Natural killer cell (primary cell): ENCODE measurements around the gene NUDC. TPM values are rescaled to one million over a fixed set of nuclear protein-coding genes. Genes with fewer than 3 reads are reported as not detected.

Experiments
- ATAC-seq, 3 donors: fragments of 150-1000 bp in 2 of 3; fragments of 200-7000 bp in 1 of 3; cut with Tn5 transposase; 1 replicate in 1 of 3; 2 replicates in 2 of 3; pipeline ENCODE4 v1.10.0; 2021; ENCODE audit warnings: mild to moderate bottlenecking in 2 of 3, moderate library complexity in 2 of 3
- DNase-seq, 2 donors: peaks; one replicate each; pipeline versions ENCODE4 v3.0.0 to v3.0.0-alpha.2; 2013 to 2021; ENCODE audit warnings: mixed read lengths in 1 of 2
- H3K27ac ChIP-seq: one replicate; pipeline ENCODE4 v1.5.1; 2013; ENCODE audit warnings: mild to moderate bottlenecking, low read length
- H3K27me3 ChIP-seq: one replicate; pipeline ENCODE4 v1.6.1; 2013; ENCODE audit warnings: low read length; ENCODE audit not compliant: control insufficient read depth, insufficient read depth
- H3K36me3 ChIP-seq: one replicate; pipeline ENCODE4 v1.6.1; 2013; ENCODE audit warnings: low read length; ENCODE audit not compliant: control insufficient read depth, insufficient read depth
- H3K4me1 ChIP-seq: one replicate; pipeline ENCODE4 v1.6.1; 2013; ENCODE audit warnings: low read length; ENCODE audit not compliant: control insufficient read depth, insufficient read depth
- H3K4me3 ChIP-seq: one replicate; pipeline ENCODE4 v1.5.1; 2013; ENCODE audit warnings: low read length
- H3K9me3 ChIP-seq: one replicate; pipeline ENCODE4 v1.6.1; 2013; ENCODE audit warnings: low read length; ENCODE audit not compliant: control insufficient read depth, insufficient read depth
- H3K27ac Mint-ChIP-seq, 2 donors: one replicate each; pipeline ENCODE4 v1.8.0; 2022; ENCODE audit warnings: mild to moderate bottlenecking in 2 of 2, mixed read lengths in 2 of 2, moderate library complexity in 1 of 2
- H3K27me3 Mint-ChIP-seq, 2 donors: one replicate each; pipeline ENCODE4 v1.8.0; 2022; ENCODE audit warnings: low read depth in 2 of 2, mixed read lengths in 2 of 2
- H3K36me3 Mint-ChIP-seq: one replicate; pipeline ENCODE4 v1.8.0; 2022; ENCODE audit warnings: mixed read lengths
- H3K4me1 Mint-ChIP-seq, 2 donors: one replicate each; pipeline ENCODE4 v1.8.0; 2022; ENCODE audit warnings: mixed read lengths in 2 of 2
- H3K4me3 Mint-ChIP-seq: one replicate; pipeline ENCODE4 v1.8.0; 2022; ENCODE audit warnings: mild to moderate bottlenecking, moderate library complexity, mixed read lengths
- H3K9me3 Mint-ChIP-seq, 2 donors: one replicate each; pipeline ENCODE4 v1.8.0; 2022; ENCODE audit warnings: mixed read lengths in 2 of 2
- WGBS: methylation state at CpG from one replicate; pipeline ENCODE4 v1.1.7; 2013; ENCODE audit warnings: missing lambda C conversion rate; ENCODE audit not compliant: insufficient coverage; 5-methylcytosine and 5-hydroxymethylcytosine counted together
- intact Hi-C: fragments of 100-400 bp; cut with micrococcal nuclease; formaldehyde crosslinking; loops from one replicate; pipeline ENCODE4 v1.14.2; 2022
- total RNA-seq, 4 donors: library from RNA; stranded (reverse); fragments of 120-200 nt in 1 of 4; gene quantifications; one replicate each; pipeline versions ENCODE4 v1.2.3 to v1.2.4, GENCODE V29; 2013 to 2022
- TF ChIP-seq, protein P1 (sequence below): fragments of 200-600 bp; IDR thresholded peaks from one replicate; pipeline ENCODE4 v1.8.0; 2022; ENCODE audit warnings: antibody characterized with exemption

NUDC gene
- total RNA-seq, 3 donors from 2014 or later (not counting 1 experiment from before 2014, with no cell fraction given): 43.6 to 46.6 (median 43.7) TPM

DNA sequence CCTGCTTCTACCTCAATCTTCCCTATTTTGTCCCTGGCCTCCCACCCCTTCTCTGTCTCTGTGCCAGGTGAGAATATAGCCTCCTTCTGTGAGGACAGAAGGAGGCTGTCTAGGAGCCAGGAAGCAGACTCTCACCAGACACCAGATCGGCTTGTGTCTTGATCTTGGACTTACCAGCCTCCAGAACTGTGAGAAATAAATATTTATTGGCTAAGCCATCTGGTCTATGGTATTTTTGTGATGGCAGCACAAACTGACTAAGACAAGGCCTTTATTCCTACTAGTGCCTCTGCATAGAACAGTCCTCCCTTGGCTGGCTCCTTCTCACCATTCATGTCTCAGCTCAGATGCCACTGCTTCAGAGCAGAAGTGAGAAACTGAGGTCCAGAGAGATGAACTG lies 33.3 kb upstream of the NUDC start:
- intact Hi-C loops: no loop called here
- TF ChIP-seq, protein P1, sequence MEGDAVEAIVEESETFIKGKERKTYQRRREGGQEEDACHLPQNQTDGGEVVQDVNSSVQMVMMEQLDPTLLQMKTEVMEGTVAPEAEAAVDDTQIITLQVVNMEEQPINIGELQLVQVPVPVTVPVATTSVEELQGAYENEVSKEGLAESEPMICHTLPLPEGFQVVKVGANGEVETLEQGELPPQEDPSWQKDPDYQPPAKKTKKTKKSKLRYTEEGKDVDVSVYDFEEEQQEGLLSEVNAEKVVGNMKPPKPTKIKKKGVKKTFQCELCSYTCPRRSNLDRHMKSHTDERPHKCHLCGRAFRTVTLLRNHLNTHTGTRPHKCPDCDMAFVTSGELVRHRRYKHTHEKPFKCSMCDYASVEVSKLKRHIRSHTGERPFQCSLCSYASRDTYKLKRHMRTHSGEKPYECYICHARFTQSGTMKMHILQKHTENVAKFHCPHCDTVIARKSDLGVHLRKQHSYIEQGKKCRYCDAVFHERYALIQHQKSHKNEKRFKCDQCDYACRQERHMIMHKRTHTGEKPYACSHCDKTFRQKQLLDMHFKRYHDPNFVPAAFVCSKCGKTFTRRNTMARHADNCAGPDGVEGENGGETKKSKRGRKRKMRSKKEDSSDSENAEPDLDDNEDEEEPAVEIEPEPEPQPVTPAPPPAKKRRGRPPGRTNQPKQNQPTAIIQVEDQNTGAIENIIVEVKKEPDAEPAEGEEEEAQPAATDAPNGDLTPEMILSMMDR: no peak
- WGBS: 100% methylated on average over 1 of the region's 1 CpG
- peaks cover 9% of the 10 kb centered on the region for H3K36me3 Mint-ChIP-seq
- Histone ChIP-seq H3K36me3 (peaks cover 55% of the 10 kb centered on the region), H3K4me1 (peaks cover 18% of the 10 kb centered on the region), H3K9me3 (no peaks in the 10 kb centered on the region), H3K27ac (no peak overlapping the region), H3K27me3 (no peaks in the 10 kb centered on the region), H3K4me3 (no peak overlapping the region)
- no peak for DNase-seq
- H3K4me3 Mint-ChIP-seq: peak overlapping the region; percentile 94
- peak overlapping the region; percentile 94 to 96 for H3K27ac Mint-ChIP-seq
- no peaks in the 10 kb centered on the region for H3K27me3 Mint-ChIP-seq
- H3K4me1 Mint-ChIP-seq: peaks cover 18 to 28% of the 10 kb centered on the region in 2 donors
- H3K9me3 Mint-ChIP-seq: no peaks in the 10 kb centered on the region
- no peak for ATAC-seq

DNA sequence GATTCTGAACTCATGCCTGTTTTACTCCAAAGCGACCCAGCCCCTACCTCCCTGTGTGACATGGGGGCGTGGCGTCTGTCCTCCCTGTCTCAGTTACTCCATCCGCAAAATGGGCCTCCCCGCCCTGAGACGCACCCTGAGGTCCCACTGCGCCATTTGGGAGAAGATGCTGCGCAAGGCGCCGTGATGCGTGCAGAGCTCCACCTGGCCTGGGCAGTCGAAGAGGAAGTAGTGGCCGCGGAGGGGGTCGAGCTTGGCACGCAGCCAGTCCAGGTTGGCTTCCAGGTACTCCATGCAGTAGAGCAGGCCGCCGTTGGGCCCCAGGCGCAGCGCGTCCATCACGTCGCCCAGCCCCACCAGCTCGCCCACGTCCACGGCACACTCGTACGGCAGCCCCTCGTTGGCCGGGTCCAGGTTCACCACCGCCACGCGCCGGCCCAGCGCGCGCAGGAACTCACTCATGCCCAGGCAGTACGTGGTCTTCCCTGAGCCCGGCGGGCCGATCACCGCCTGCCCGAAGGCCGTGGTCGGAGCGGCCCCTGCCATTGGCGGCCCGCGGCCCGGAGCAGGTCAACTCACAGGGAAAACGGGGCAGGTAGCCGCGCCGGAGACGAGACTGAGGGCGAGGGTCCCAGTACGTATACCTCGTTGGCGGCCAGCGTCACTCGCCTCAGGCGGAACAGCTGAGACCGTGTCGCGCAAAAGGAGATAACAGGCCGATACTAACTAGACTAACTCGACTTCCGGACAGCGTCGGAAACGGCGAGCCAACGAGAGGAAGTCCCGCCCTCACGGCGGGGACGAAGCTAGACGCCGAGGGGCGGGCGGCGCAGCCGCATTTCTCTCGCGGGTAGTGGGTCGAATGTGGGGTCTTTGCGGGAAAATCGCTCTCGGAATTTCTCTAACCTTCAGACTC lies 31.7 kb upstream of the NUDC start, which contains the start of gene GPN2:
GPN2 (minus strand) TSS at position 733 of the 916 bp plus-strand sequence; CDS start at position 546, 187 bp downstream.
- no peaks in the 10 kb centered on the region for H3K27me3 Mint-ChIP-seq
- peaks cover 55% of the 10 kb centered on the region for H3K36me3 ChIP-seq
- intact Hi-C loops: loop anchor here (1.0 kb wide), 1 partner anchor 25 kb away; no protein-coding TSS in a partner anchor
- H3K9me3 ChIP-seq: no peaks in the 10 kb centered on the region
- peak within 1 kb of the TSS; percentile 94 to 96 for H3K27ac Mint-ChIP-seq
- peaks cover 12% of the 10 kb centered on the region for H3K36me3 Mint-ChIP-seq
- peak within 1 kb of the TSS; percentile 81 for H3K4me3 ChIP-seq
- peak within 1 kb of the TSS; percentile 89 for H3K27ac ChIP-seq
- peaks cover 18% of the 10 kb centered on the region for H3K4me1 ChIP-seq
- H3K27me3 ChIP-seq: no peaks in the 10 kb centered on the region
- no peaks in the 10 kb centered on the region for H3K9me3 Mint-ChIP-seq
- ATAC-seq (peak; percentile 94 to 97 (median 95)), DNase-seq (peak; percentile 70 to 90)
- WGBS: 1% methylated on average over 89 of the region's 89 CpGs
- TF ChIP-seq, protein P1: no peak
- H3K4me3 Mint-ChIP-seq: peak within 1 kb of the TSS; percentile 94
- H3K4me1 Mint-ChIP-seq: peaks cover 18 to 30% of the 10 kb centered on the region in 2 donors

DNA sequence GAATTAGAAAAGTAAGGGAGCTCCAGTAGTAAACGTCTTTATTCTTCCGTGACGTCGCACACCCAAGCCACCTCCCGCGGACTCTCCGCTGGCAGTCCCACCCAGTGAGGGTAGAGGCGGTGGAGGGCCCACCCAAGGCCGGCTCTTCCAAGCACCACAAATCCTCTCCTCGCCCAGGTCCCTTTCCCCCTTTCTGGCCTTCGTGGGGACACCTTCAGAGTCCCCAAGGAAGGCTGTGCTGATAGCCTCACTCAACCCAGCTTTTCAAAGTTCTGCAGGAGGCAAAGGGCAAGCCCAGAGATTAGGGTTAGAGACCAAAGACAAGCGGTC lies 31.1 kb upstream of the NUDC start:
- WGBS: 6% methylated on average over 12 of the region's 12 CpGs
- Mint-ChIP-seq H3K9me3 (no peaks in the 10 kb centered on the region), H3K36me3 (peaks cover 8% of the 10 kb centered on the region), H3K27ac (peak overlapping the region; percentile 94 to 96), H3K4me1 (peaks cover 18 to 32% of the 10 kb centered on the region in 2 donors), H3K27me3 (no peaks in the 10 kb centered on the region), H3K4me3 (peak overlapping the region; percentile 94)
- ATAC-seq: peak; percentile 46 to 49 (median 47)
- Histone ChIP-seq H3K36me3 (peaks cover 54% of the 10 kb centered on the region), H3K9me3 (no peaks in the 10 kb centered on the region), H3K4me1 (peaks cover 18% of the 10 kb centered on the region), H3K27ac (peak overlapping the region; percentile 89), H3K4me3 (peak overlapping the region; percentile 81), H3K27me3 (no peaks in the 10 kb centered on the region)
- intact Hi-C loops: loop anchor here (1.0 kb wide), 1 partner anchor 25 kb away; no protein-coding TSS in a partner anchor
- no peak for DNase-seq
- TF ChIP-seq, protein P1: no peak
